ENCODE measurements around the gene EEPD1. TPM values are rescaled to one million over a fixed set of nuclear protein-coding genes. Genes with fewer than 3 reads are reported as not detected.

The EEPD1 gene
- polyA plus RNA-seq, 2 donors, result 5.5 to 14.5 TPM

- Histone ChIP-seq H3K27me3 (ENCODE audit: control insufficient read depth in 1 of 2, insufficient read depth in 2 of 2, low read length in 2 of 2) (no peaks in the 10 kb centered on the region), H3K9me3 (ENCODE audit: control insufficient read depth in 2 of 2, insufficient read depth in 1 of 2, low read depth in 1 of 2, low read length in 1 of 2) (no peaks in the 10 kb centered on the region), H3K27ac (ENCODE audit: low read depth in 2 of 2, low read length in 1 of 2) (no peak overlapping the region), H3K4me1 (ENCODE audit: control insufficient read depth in 2 of 2, insufficient read depth in 2 of 2, low read length in 1 of 2) (no peaks in the 10 kb centered on the region), H3K36me3 (ENCODE audit: control insufficient read depth in 2 of 2, insufficient read depth in 2 of 2, low read length in 1 of 2) (peaks cover 0 to 5% of the 10 kb centered on the region in 2 donors), H3K4me3 (ENCODE audit: low read depth in 1 of 2, low read length in 2 of 2) (no peak overlapping the region)
- 68 to 82% methylated on average over 15 of the region's 15 CpGs for WGBS, 2 donors
Measured at GRCh38 chr7:36272567-36273269, 119.7 kb downstream of the EEPD1 start.

GRCh38 chr7:36273836-36274235, 120.8 kb downstream of the EEPD1 start:
- H3K4me1 ChIP-seq (ENCODE audit: control insufficient read depth in 2 of 2, insufficient read depth in 2 of 2, low read length in 1 of 2), result peaks cover 0 to 2% of the 10 kb centered on the region in 2 donors
- 60 to 63% methylated on average over 4 of the region's 4 CpGs for WGBS, 2 donors
- no peaks in the 10 kb centered on the region for H3K9me3 ChIP-seq (ENCODE audit: control insufficient read depth in 2 of 2, insufficient read depth in 1 of 2, low read depth in 1 of 2, low read length in 1 of 2)
- no peaks in the 10 kb centered on the region for H3K27me3 ChIP-seq (ENCODE audit: control insufficient read depth in 1 of 2, insufficient read depth in 2 of 2, low read length in 2 of 2)
- no peak overlapping the region for H3K27ac ChIP-seq (ENCODE audit: low read depth in 2 of 2, low read length in 1 of 2)
- no peak overlapping the region for H3K4me3 ChIP-seq (ENCODE audit: low read depth in 1 of 2, low read length in 2 of 2)
- H3K36me3 ChIP-seq (ENCODE audit: control insufficient read depth in 2 of 2, insufficient read depth in 2 of 2, low read length in 1 of 2), result peaks cover 0 to 3% of the 10 kb centered on the region in 2 donors

- Histone ChIP-seq H3K27me3 (ENCODE audit: control insufficient read depth in 1 of 2, insufficient read depth in 2 of 2, low read length in 2 of 2) (no peaks in the 10 kb centered on the region), H3K27ac (ENCODE audit: low read depth in 2 of 2, low read length in 1 of 2) (no peak overlapping the region), H3K36me3 (ENCODE audit: control insufficient read depth in 2 of 2, insufficient read depth in 2 of 2, low read length in 1 of 2) (peaks cover 0 to 3% of the 10 kb centered on the region in 2 donors), H3K9me3 (ENCODE audit: control insufficient read depth in 2 of 2, insufficient read depth in 1 of 2, low read depth in 1 of 2, low read length in 1 of 2) (no peaks in the 10 kb centered on the region), H3K4me1 (ENCODE audit: control insufficient read depth in 2 of 2, insufficient read depth in 2 of 2, low read length in 1 of 2) (peaks cover 5% of the 10 kb centered on the region in 2 donors), H3K4me3 (ENCODE audit: low read depth in 1 of 2, low read length in 2 of 2) (no peak overlapping the region)
- WGBS, 2 donors, result 81 to 85% methylated on average over 8 of the region's 8 CpGs
Measured at GRCh38 chr7:36275735-36276284, 122.8 kb downstream of the EEPD1 start.

GRCh38 chr7:36276428-36277248, 123.6 kb downstream of the EEPD1 start:
- Histone ChIP-seq H3K27ac (ENCODE audit: low read depth in 2 of 2, low read length in 1 of 2) (no peak overlapping the region), H3K36me3 (ENCODE audit: control insufficient read depth in 2 of 2, insufficient read depth in 2 of 2, low read length in 1 of 2) (peaks cover 0 to 3% of the 10 kb centered on the region in 2 donors), H3K4me1 (ENCODE audit: control insufficient read depth in 2 of 2, insufficient read depth in 2 of 2, low read length in 1 of 2) (peaks cover 5% of the 10 kb centered on the region in 2 donors), H3K4me3 (ENCODE audit: low read depth in 1 of 2, low read length in 2 of 2) (no peak overlapping the region), H3K27me3 (ENCODE audit: control insufficient read depth in 1 of 2, insufficient read depth in 2 of 2, low read length in 2 of 2) (no peaks in the 10 kb centered on the region), H3K9me3 (ENCODE audit: control insufficient read depth in 2 of 2, insufficient read depth in 1 of 2, low read depth in 1 of 2, low read length in 1 of 2) (no peaks in the 10 kb centered on the region)
- whole genome bisulfite sequencing, 2 donors, result 79% methylated on average over 7 of the region's 7 CpGs

GRCh38 chr7:36277249-36277542, 124.1 kb downstream of the EEPD1 start:
- H3K27me3 ChIP-seq (ENCODE audit: control insufficient read depth in 1 of 2, insufficient read depth in 2 of 2, low read length in 2 of 2), result no peaks in the 10 kb centered on the region
- no peak overlapping the region for H3K4me3 ChIP-seq (ENCODE audit: low read depth in 1 of 2, low read length in 2 of 2)
- H3K4me1 ChIP-seq (ENCODE audit: control insufficient read depth in 2 of 2, insufficient read depth in 2 of 2, low read length in 1 of 2), result peaks cover 5% of the 10 kb centered on the region in 2 donors
- H3K36me3 ChIP-seq (ENCODE audit: control insufficient read depth in 2 of 2, insufficient read depth in 2 of 2, low read length in 1 of 2), result peaks cover 0 to 3% of the 10 kb centered on the region in 2 donors
- WGBS, 2 donors, result 81 to 88% methylated on average over 6 of the region's 6 CpGs
- no peak overlapping the region for H3K27ac ChIP-seq (ENCODE audit: low read depth in 2 of 2, low read length in 1 of 2)
- no peaks in the 10 kb centered on the region for H3K9me3 ChIP-seq (ENCODE audit: control insufficient read depth in 2 of 2, insufficient read depth in 1 of 2, low read depth in 1 of 2, low read length in 1 of 2)

GRCh38 chr7:36278069-36278619, 125.1 kb downstream of the EEPD1 start:
- H3K4me1 ChIP-seq (ENCODE audit: control insufficient read depth in 2 of 2, insufficient read depth in 2 of 2, low read length in 1 of 2), result peaks cover 5% of the 10 kb centered on the region in 2 donors
- H3K36me3 ChIP-seq (ENCODE audit: control insufficient read depth in 2 of 2, insufficient read depth in 2 of 2, low read length in 1 of 2), result peaks cover 0 to 3% of the 10 kb centered on the region in 2 donors
- no peak overlapping the region for H3K27ac ChIP-seq (ENCODE audit: low read depth in 2 of 2, low read length in 1 of 2)
- H3K27me3 ChIP-seq (ENCODE audit: control insufficient read depth in 1 of 2, insufficient read depth in 2 of 2, low read length in 2 of 2), result no peaks in the 10 kb centered on the region
- 74 to 82% methylated on average over 7 of the region's 7 CpGs for WGBS, 2 donors
- H3K9me3 ChIP-seq (ENCODE audit: control insufficient read depth in 2 of 2, insufficient read depth in 1 of 2, low read depth in 1 of 2, low read length in 1 of 2), result no peaks in the 10 kb centered on the region
- no peak overlapping the region for H3K4me3 ChIP-seq (ENCODE audit: low read depth in 1 of 2, low read length in 2 of 2)

- Histone ChIP-seq H3K36me3 (ENCODE audit: control insufficient read depth in 2 of 2, insufficient read depth in 2 of 2, low read length in 1 of 2) (peaks cover 0 to 3% of the 10 kb centered on the region in 2 donors), H3K4me1 (ENCODE audit: control insufficient read depth in 2 of 2, insufficient read depth in 2 of 2, low read length in 1 of 2) (peaks cover 5% of the 10 kb centered on the region in 2 donors), H3K27me3 (ENCODE audit: control insufficient read depth in 1 of 2, insufficient read depth in 2 of 2, low read length in 2 of 2) (no peaks in the 10 kb centered on the region), H3K9me3 (ENCODE audit: control insufficient read depth in 2 of 2, insufficient read depth in 1 of 2, low read depth in 1 of 2, low read length in 1 of 2) (no peaks in the 10 kb centered on the region), H3K27ac (ENCODE audit: low read depth in 2 of 2, low read length in 1 of 2) (no peak overlapping the region), H3K4me3 (ENCODE audit: low read depth in 1 of 2, low read length in 2 of 2) (no peak overlapping the region)
- WGBS, 2 donors, result 59 to 60% methylated on average over 7 of the region's 7 CpGs
Measured at GRCh38 chr7:36278620-36279172, 125.6 kb downstream of the EEPD1 start.

GRCh38 chr7:36279200-36279925, 126.3 kb downstream of the EEPD1 start:
- no peak overlapping the region for H3K4me3 ChIP-seq (ENCODE audit: low read depth in 1 of 2, low read length in 2 of 2)
- no peaks in the 10 kb centered on the region for H3K27me3 ChIP-seq (ENCODE audit: control insufficient read depth in 1 of 2, insufficient read depth in 2 of 2, low read length in 2 of 2)
- peaks cover 5% of the 10 kb centered on the region in 2 donors for H3K4me1 ChIP-seq (ENCODE audit: control insufficient read depth in 2 of 2, insufficient read depth in 2 of 2, low read length in 1 of 2)
- H3K9me3 ChIP-seq (ENCODE audit: control insufficient read depth in 2 of 2, insufficient read depth in 1 of 2, low read depth in 1 of 2, low read length in 1 of 2), result no peaks in the 10 kb centered on the region
- H3K36me3 ChIP-seq (ENCODE audit: control insufficient read depth in 2 of 2, insufficient read depth in 2 of 2, low read length in 1 of 2), result no peaks in the 10 kb centered on the region
- 89 to 94% methylated on average over 9 of the region's 9 CpGs for WGBS, 2 donors
- H3K27ac ChIP-seq (ENCODE audit: low read depth in 2 of 2, low read length in 1 of 2), result no peak overlapping the region

GRCh38 chr7:36279926-36280315, 126.9 kb downstream of the EEPD1 start:
- Histone ChIP-seq H3K27me3 (ENCODE audit: control insufficient read depth in 1 of 2, insufficient read depth in 2 of 2, low read length in 2 of 2) (no peaks in the 10 kb centered on the region), H3K36me3 (ENCODE audit: control insufficient read depth in 2 of 2, insufficient read depth in 2 of 2, low read length in 1 of 2) (no peaks in the 10 kb centered on the region), H3K4me3 (ENCODE audit: low read depth in 1 of 2, low read length in 2 of 2) (no peak overlapping the region), H3K4me1 (ENCODE audit: control insufficient read depth in 2 of 2, insufficient read depth in 2 of 2, low read length in 1 of 2) (peaks cover 5% of the 10 kb centered on the region in 2 donors), H3K27ac (ENCODE audit: low read depth in 2 of 2, low read length in 1 of 2) (no peak overlapping the region), H3K9me3 (ENCODE audit: control insufficient read depth in 2 of 2, insufficient read depth in 1 of 2, low read depth in 1 of 2, low read length in 1 of 2) (no peaks in the 10 kb centered on the region)
- WGBS, 2 donors, result 96 to 97% methylated on average over 9 of the region's 9 CpGs
